Stimulated activated CD8-positive, alpha-beta memory T cell treated with anti-CD3 and anti-CD28 coated beads, Interleukin-12 subunit alpha, Interleukin-12 subunit beta, amount 100 ng/mL, for 4 hours (primary cell): ENCODE results near the gene ARMCX4.
"Not testable (repeated sequence)": the region's sequence is repeated elsewhere in the genome, so short reads cannot be mapped to it uniquely, and the experiment has no call there.

Experiments
- DNase-seq: peaks from one replicate; pipeline ENCODE4 v3.0.0-alpha.2; 2020; ENCODE audit warnings: low read depth

ARMCX4 gene

GRCh38 chrX:101485212-101485949 lies at the start of gene ARMCX4:
TSS of gene ARMCX4 (plus strand) at chrX:101485456. CDS start at chrX:101488590, 3,134 bp downstream.
- peak; percentile 15 for DNase-seq

GRCh38 chrX:101442085-101442484 lies 43.2 kb upstream of the ARMCX4 start:
- no peak for DNase-seq

- no peak for DNase-seq
Measured at GRCh38 chrX:101449279-101449678, 36.0 kb upstream of the ARMCX4 start.

DNA sequence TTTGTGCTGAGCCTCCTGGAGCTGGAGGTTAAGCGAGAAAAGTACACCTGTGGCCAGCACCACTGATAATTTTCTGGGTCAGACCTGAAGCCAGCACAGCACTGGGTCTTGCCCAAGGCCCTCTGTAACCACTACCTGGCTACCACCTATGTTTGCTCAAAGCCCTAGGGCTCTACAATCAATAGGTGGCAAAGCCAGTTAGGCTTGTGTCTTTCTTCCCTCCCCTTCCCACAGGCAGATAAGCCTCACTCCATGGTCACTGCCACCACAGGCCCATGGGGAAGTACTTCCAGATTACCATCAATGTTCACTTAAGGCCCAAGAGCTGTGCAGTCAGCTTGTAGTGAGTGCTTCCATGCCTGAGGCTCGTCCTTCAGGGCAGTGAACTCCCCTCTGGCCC lies 35.2 kb upstream of the ARMCX4 start:
- no peak for DNase-seq

- no peak for DNase-seq
Measured at GRCh38 chrX:101450961-101451360, 34.3 kb upstream of the ARMCX4 start.

DNA sequence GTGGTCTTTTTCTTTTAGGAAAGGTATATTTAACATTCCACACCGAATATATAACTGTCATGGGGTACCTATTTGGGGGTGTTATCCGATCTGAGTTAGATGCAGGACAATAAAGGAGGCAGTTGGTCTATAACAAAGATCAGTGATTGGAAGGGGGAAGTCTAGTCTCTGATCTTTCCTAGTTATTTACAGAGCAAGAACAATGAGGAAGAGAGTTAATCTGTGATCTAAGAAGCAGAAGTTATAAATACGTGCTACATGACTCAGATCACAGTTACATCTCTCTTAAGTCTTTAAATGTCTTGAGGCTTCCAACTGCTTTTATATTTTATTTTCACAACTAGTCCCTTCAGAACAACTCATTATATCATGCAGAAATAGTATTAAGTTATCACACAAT lies 33.2 kb upstream of the ARMCX4 start:
- DNase-seq: no peak

DNA sequence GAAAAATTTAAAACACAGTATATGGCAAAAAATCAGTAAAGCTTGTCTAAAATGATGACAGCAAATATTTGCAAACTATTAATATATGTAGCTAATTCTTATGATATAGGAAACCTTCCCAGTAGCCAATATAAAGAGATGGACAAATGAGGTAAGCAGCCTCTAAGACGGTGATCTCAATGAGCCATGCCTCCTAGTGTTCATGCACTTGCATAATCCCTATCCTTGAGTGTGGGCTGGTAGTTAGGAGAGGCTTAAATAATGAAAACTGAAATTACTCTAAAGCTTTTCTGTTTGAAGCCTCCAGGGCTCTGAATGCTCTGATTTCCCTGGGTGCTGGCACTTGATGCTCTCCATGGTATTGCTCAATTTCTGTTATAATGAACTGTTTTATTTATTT lies 24.6 kb upstream of the ARMCX4 start:
- DNase-seq: no peak

- DNase-seq: no peak
Measured at GRCh38 chrX:101462892-101463291, 22.4 kb upstream of the ARMCX4 start.

GRCh38 chrX:101478366-101478765 lies 6.9 kb upstream of the ARMCX4 start:
- no peak for DNase-seq

- DNase-seq: no peak
Measured at GRCh38 chrX:101482296-101482695, 3.0 kb upstream of the ARMCX4 start.

DNA sequence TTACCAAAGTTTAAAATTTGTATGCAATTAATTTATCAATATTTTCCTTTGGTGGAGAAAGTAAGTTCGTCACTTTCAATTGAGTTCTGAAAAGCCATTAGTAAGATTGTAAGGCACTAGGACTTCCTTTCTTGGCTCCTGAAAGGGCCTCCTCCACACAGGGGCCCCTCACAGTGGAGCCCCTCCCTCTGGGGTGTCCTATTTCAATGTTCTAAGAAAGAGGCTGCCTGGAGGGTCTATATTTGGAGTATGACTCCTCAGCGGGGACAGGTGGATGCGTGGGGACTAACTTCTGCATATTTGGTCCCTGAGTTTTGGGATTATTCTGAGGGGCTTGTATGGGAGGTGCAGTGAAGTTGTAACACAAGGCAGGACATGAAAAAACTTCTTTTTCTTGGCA lies 1.6 kb upstream of the ARMCX4 start:
- no peak for DNase-seq

- no peak for DNase-seq
Measured at GRCh38 chrX:101484135-101484534, 1.1 kb upstream of the ARMCX4 start.

DNA sequence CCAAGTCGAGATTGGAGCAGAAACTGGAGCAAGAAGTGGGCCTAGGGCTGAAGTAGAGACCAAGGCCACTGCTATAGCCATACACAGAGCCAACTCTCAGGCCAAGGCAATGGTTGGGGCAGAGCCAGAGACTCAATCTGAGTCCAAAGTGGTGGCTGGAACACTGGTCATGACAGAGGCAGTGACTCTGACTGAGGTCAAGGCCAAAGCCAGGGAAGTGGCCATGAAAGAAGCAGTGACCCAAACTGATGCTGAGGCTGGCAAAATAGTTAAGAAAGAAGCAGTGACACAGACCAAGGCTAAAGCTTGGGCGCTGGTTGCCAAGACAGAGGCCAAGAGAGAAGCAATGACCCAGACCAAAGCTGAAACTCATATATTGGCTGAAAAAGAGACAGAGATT lies 3.5 kb downstream of the ARMCX4 start:
- DNase-seq: no peak

DNA sequence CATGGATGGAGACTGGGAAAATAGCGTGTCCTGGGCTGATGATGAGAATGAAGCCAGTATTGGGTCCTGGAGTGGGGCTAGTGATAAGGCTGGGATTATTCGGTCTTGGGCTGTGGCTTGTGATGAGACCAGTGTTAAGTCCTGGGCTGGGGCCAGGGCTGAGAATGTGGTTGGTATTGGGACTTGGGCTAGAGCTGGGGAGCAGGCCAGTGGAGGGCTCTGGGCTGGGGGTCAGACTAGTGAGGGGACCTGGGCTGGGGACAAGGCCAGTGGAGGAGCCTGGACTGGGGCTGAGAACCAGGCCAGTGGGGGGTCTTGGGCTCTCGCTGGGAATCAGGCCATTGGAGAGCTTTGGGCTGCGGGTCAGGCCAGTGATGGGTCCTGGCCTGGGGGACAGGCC lies 6.7 kb downstream of the ARMCX4 start:
- no peak for DNase-seq

GRCh38 chrX:101493225-101493624 lies 8.0 kb downstream of the ARMCX4 start:
- no peak for DNase-seq

DNA sequence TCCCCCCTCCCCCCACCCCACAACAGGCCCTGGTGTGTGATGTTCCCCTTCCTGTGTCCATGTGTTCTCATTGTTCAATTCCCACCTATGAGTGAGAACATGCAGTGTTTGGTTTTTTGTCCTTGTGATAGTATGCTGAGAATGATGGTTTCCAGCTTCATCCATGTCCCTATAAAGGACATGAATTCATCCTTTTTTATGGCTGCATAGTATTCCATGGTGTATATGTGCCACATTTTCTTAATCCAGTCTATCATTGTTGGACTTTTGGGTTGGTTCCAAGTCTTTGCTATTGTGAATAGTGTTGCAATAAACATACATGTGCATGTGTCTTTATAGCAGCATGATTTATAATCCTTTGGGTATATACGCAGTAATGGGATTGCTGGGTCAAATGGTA lies 17.7 kb downstream of the ARMCX4 start:
- DNase-seq: not testable (repeated sequence)

DNA sequence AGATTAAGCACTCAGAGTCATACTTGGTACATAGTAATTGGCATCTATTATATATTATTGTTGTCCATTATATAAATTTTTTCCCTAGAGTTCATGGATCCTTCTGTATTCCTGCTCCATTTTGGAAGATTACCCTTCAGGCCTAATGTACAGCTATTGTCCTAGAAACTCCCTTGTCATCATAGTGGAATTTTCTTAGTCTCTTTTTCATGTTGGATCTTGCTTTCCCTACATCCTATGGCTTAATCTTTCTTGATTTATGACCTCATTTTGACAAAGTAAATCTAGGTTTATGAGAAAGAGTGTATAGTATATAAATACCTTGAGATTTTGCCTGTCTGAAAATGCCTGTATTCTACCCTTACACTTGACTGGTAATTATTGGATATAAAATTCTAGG lies 22.1 kb downstream of the ARMCX4 start:
- DNase-seq: no peak

- DNase-seq: no peak
Measured at GRCh38 chrX:101507986-101508385, 22.7 kb downstream of the ARMCX4 start.

DNA sequence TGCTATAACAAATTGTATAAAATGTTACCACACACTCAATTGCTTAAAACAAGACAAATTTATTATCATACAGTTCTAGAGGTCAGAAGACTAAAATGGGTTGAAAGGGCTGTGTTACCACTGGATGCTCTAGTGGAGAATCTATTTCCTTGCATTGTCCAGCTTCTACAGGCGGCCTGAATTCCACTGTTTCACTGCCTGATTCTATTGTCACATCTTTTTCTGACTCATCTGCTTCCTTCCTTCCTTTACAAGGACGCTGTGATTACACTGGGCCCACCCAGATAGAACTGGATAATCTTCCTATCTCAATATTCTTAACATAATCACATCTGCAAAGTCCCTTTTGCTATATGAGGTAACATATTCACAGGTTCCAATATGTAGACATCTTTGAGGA lies 45.7 kb downstream of the ARMCX4 start:
- no peak for DNase-seq
